ENCODE measurements around the gene ZNF497.
"Not testable (repeated sequence)": the region's sequence is repeated elsewhere in the genome, so short reads cannot be mapped to it uniquely, and the experiment has no call there.

ZNF497 gene

DNA sequence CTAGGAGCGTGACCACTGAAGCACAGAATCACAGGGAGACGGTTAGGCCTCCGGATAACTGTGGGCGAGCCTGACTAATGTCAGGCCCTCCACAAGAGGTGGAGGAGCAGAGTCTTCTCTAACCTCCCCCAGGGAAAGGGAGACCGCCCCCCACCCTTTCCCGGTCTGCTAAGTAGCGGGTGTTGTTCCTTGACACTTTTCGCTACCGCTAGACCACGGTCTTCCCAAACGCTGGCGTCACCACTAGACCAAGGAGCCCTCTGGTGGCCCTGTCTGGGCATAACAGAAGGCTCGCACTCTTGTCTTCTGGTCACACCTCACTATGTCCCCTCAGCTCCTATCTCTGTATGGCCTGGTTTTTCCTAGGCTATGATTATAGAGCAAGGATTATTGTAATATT is 51.9 kb downstream of the ZNF497 start:
- not testable (repeated sequence) for H3K27ac ChIP-seq (ENCODE audit: low read depth, low read length); H3K9me3 ChIP-seq (ENCODE audit: low read length); H3K27me3 ChIP-seq (ENCODE audit: control insufficient read depth in 1 of 2, insufficient read depth in 2 of 2, low read length in 2 of 2); H3K9ac ChIP-seq (ENCODE audit: low read length); H3K4me1 ChIP-seq (ENCODE audit: insufficient read depth, low read length); H3K4me3 ChIP-seq (ENCODE audit: low read depth in 1 of 2, low read length in 2 of 2)
- H3K36me3 ChIP-seq (ENCODE audit: insufficient read depth, low read length) = peaks cover 55% of the 10 kb centered on the region

DNA sequence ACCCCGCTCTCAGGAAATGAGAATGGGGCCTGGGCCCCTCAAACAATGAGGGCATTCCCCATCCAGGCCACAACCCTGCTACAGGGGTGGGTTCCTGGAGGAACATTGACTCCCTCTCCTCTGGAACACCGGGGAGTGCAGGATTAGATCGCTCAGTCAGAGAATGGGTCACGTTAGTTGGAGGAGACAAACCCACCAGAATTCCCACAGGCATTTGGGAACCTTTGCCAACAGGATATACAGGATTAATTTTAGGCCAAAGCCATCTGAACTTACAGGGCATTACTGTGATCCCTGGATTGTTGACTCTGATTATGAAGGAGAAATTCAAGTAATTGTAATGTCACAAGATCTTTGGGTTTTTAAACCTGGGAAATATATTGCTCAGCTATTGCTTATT is 54.8 kb downstream of the ZNF497 start:
- no peaks in the 10 kb centered on the region for H3K27me3 ChIP-seq (ENCODE audit: control insufficient read depth in 1 of 2, insufficient read depth in 2 of 2, low read length in 2 of 2)
- no peak overlapping the region for H3K4me3 ChIP-seq (ENCODE audit: low read depth in 1 of 2, low read length in 2 of 2)
- peaks cover 14% of the 10 kb centered on the region for H3K4me1 ChIP-seq (ENCODE audit: insufficient read depth, low read length)
- H3K9ac ChIP-seq (ENCODE audit: low read length) = no peak overlapping the region
- peaks cover 30% of the 10 kb centered on the region for H3K36me3 ChIP-seq (ENCODE audit: insufficient read depth, low read length)
- no peak overlapping the region for H3K27ac ChIP-seq (ENCODE audit: low read depth, low read length)
- H3K9me3 ChIP-seq (ENCODE audit: low read length) = no peaks in the 10 kb centered on the region

DNA sequence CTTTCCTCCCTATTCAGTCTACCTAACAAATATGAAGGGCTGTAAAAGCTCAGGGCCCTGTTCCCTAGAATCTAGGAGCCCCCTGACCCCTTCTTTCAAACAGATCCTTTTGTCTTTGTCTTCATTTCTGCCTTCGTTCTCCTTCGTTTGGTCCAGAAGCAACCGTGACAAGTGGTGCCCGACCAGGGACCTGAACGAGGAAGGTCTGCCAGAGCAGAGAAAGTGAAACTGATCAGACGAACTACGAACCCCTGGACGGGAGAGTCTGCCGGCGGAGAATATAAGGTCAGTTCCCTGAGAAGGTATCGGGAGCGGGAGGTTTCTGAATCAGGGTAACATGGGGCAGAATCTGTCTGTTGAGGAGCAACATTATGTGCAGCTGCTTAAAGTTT is 56.6 kb downstream of the ZNF497 start:
- H3K27me3 ChIP-seq (ENCODE audit: control insufficient read depth in 1 of 2, insufficient read depth in 2 of 2, low read length in 2 of 2) = no peaks in the 10 kb centered on the region
- H3K4me1 ChIP-seq (ENCODE audit: insufficient read depth, low read length) = peaks cover 14% of the 10 kb centered on the region
- peak overlapping the region; percentile 72 for H3K27ac ChIP-seq (ENCODE audit: low read depth, low read length)
- H3K9ac ChIP-seq (ENCODE audit: low read length) = peak overlapping the region; percentile 68
- H3K36me3 ChIP-seq (ENCODE audit: insufficient read depth, low read length) = peaks cover 16% of the 10 kb centered on the region
- H3K4me3 ChIP-seq (ENCODE audit: low read depth in 1 of 2, low read length in 2 of 2) = peak overlapping the region; percentile 89 to 95
- H3K9me3 ChIP-seq (ENCODE audit: low read length) = no peaks in the 10 kb centered on the region

DNA sequence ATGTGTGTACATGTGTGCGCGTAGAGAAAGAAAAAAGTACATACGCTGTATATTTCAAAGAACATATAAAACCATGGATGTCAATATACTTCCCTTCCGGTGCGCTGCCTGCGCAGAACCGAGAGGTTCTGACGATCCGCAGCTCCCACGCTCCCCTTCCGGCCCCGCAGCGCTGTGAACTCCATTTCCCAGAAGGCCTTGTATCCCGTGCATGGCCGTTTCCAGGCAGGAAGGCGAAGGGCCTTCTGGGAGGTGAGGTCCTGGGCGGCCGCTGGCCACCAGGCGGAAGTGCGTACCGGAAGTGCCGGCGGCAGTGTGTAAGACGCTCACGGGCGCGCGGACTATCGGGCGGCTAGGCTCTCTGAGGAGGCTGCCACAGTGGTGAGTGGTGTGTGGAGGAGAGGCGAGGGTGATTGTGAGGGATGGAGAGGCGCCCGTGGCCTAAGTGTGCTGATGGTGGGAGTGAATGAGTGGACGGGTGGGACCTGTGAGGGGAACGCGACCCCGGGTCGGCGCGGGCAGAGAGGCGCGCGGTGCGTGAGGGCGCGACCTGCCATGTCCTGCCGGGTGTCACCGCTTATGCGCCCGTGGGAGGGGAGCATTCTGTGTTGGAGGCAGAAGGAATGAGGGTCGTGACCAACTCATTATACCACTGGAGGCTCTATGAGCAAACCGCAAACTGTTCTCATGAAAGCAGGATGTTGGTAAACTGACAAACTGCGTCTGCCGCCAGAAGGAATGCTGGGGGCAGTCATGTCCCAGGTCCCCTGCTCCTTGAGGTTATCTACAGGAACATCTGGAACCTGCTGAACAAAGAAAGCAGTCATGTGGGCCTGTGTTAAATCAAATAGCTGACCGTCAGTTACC is 57.3 kb downstream of the ZNF497 start, which contains the start of gene ERVK3-1:
TSS of gene ERVK3-1 (plus strand) at position 313 of the 867 bp plus-strand sequence. CDS start 6,792 bp downstream, outside the sequence.
- peak within 1 kb of the TSS; percentile 72 for H3K27ac ChIP-seq (ENCODE audit: low read depth, low read length)
- H3K27me3 ChIP-seq (ENCODE audit: control insufficient read depth in 1 of 2, insufficient read depth in 2 of 2, low read length in 2 of 2) = no peaks in the 10 kb centered on the region
- no peaks in the 10 kb centered on the region for H3K9me3 ChIP-seq (ENCODE audit: low read length)
- peaks cover 14% of the 10 kb centered on the region for H3K4me1 ChIP-seq (ENCODE audit: insufficient read depth, low read length)
- H3K4me3 ChIP-seq (ENCODE audit: low read depth in 1 of 2, low read length in 2 of 2) = peak within 1 kb of the TSS; percentile 89 to 95
- H3K36me3 ChIP-seq (ENCODE audit: insufficient read depth, low read length) = peaks cover 22% of the 10 kb centered on the region
- peak within 1 kb of the TSS; percentile 68 for H3K9ac ChIP-seq (ENCODE audit: low read length)

DNA sequence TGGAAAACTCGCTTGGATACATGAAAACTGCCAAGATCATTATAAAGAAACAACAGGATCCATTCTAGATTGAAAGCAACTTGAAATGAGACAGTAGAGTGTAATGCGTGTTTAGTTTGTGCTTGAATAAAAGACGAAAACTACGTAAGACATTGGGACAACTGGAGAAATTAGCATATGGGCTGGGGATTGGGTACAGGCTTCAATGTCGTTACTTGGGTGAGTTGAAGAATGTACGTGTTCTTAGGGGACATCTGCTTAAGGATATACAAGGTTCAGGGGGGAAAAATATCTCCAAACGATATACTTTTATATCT is 57.8 kb downstream of the ZNF497 start:
- Histone ChIP-seq H3K27me3 (ENCODE audit: control insufficient read depth in 1 of 2, insufficient read depth in 2 of 2, low read length in 2 of 2) (no peaks in the 10 kb centered on the region), H3K36me3 (ENCODE audit: insufficient read depth, low read length) (peaks cover 28% of the 10 kb centered on the region)

More for the DNA sequence above, 57.8 kb downstream of the ZNF497 start:
- no peaks in the 10 kb centered on the region for H3K9me3 ChIP-seq (ENCODE audit: low read length)
- H3K9ac ChIP-seq (ENCODE audit: low read length) = peak overlapping the region; percentile 60
- peak overlapping the region; percentile 40 to 89 for H3K4me3 ChIP-seq (ENCODE audit: low read depth in 1 of 2, low read length in 2 of 2)
- peaks cover 14% of the 10 kb centered on the region for H3K4me1 ChIP-seq (ENCODE audit: insufficient read depth, low read length)
- H3K27ac ChIP-seq (ENCODE audit: low read depth, low read length) = peak overlapping the region; percentile 57
